C4-2B (cell line): ENCODE data around the gene AGBL4.

ENCODE experiments used
- H3K27ac ChIP-seq: fragments of 450-650 bp; 2 replicates; pipeline ENCODE4 v1.5.1; 2017
- ZFX ChIP-seq: fragments of 450-650 bp; IDR thresholded peaks from 2 replicates; pipeline ENCODE4 v1.6.1; 2017
- TF ChIP-seq, protein P1 (sequence below): fragments of 450-650 bp; conservative IDR thresholded peaks from 2 replicates; pipeline ENCODE4 v1.5.1; 2017; ENCODE audit warnings: mild to moderate bottlenecking

AGBL4 gene

DNA sequence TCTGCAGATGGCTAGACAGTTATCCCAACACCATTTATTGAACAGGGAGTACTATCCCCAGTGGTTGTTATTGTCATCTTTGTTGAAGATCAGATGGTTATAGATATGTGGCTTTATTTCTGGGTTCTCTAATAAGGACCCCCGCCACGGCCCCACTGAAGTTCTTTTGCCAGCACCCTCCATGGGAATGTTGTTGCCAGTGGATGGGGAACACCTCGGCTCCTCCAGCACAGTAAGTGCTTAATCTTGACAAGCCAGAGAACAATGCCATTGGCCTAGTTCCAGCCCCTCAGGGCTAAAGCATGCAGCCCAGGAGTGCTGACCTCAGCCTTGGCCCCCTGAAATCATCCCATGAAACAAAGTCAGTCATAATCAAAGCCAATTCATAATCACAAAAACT is 337.6 kb downstream of the AGBL4 start:
- H3K27ac ChIP-seq: no peak overlapping the region
- TF ChIP-seq, protein P1, sequence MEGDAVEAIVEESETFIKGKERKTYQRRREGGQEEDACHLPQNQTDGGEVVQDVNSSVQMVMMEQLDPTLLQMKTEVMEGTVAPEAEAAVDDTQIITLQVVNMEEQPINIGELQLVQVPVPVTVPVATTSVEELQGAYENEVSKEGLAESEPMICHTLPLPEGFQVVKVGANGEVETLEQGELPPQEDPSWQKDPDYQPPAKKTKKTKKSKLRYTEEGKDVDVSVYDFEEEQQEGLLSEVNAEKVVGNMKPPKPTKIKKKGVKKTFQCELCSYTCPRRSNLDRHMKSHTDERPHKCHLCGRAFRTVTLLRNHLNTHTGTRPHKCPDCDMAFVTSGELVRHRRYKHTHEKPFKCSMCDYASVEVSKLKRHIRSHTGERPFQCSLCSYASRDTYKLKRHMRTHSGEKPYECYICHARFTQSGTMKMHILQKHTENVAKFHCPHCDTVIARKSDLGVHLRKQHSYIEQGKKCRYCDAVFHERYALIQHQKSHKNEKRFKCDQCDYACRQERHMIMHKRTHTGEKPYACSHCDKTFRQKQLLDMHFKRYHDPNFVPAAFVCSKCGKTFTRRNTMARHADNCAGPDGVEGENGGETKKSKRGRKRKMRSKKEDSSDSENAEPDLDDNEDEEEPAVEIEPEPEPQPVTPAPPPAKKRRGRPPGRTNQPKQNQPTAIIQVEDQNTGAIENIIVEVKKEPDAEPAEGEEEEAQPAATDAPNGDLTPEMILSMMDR: no peak
- no peak for TF ChIP-seq ZFX

DNA sequence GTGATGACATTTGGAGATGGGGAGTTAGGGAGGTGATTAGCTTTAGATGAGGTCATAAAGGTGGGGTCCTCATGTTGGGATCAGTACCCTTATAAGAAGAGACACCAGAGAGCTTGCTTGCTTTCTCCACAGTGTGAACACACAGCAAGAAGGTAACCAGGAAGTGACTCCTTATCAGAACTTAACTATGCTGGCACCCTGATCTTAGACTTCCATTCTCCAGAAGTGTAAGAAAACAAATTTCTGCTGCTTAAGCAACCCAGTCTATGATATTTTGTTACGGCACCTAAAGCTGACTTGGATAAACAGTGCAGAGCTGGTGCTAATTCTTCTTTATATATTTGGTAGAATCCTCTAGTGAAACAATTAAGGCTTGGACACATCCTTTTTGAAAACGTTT is 346.0 kb downstream of the AGBL4 start:
- TF ChIP-seq ZFX: no peak
- TF ChIP-seq, protein P1: no peak
- H3K27ac ChIP-seq: no peak overlapping the region

DNA sequence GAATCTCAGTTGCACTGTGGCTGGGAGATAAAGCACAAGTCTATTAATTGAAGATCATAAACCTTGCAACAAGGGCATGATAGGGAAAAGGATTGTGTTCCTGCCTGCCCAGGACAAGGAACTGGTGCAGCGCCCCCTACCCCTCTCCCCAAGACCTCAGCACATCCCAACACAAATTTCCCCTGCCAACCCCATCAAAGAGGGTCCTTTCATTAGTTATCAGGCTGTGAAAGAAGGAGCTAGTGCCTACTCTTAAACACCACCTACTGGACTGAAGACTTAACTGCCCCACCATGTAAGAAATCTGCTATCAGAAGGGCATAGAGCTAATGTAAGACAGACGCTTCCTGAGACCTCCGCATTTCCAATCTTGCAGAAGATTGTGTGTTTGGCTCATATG is 372.6 kb downstream of the AGBL4 start:
- TF ChIP-seq, protein P1: peak; percentile 29
- TF ChIP-seq ZFX: no peak
- no peak overlapping the region for H3K27ac ChIP-seq

DNA sequence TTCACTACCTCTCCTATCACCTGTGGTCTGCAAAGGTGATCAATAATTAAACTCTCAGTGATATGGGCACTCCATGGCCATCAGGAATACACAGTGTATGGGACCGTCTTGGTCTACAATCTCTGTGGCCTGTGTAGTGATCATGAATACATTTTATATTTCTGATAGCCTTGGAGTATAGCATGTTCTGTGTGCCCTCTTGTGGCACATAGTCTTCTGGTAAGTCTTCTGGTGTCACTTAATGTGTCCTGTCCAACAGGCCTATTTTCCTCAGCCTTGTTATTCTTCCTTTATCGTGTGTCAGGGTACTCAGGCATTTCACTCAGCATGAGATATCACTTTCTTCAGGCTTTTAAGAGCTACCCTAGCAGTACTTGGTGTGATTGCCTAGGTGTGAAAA is 393.6 kb downstream of the AGBL4 start:
- TF ChIP-seq, protein P1: peak; percentile 44
- no peak for TF ChIP-seq ZFX
- no peak overlapping the region for H3K27ac ChIP-seq

DNA sequence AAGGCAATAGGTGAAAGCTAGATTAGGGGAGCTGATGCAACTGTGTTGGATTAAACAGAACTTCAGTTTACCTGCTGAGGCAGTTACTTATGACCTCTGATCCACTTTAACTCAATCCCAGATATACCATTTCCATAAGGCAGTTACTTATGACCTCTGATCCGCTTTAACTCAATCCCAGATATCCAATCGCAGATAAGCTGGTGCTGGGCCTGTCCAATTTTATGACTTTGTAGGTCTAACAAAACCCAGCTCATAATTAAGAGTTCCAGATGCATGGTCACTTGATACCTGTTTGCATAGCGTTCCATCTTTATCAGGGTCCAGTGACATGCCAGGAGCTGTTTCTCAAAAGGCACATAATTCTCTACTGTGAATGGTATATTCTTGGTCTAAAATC is 396.0 kb downstream of the AGBL4 start:
- TF ChIP-seq, protein P1: no peak
- no peak for TF ChIP-seq ZFX
- no peak overlapping the region for H3K27ac ChIP-seq

DNA sequence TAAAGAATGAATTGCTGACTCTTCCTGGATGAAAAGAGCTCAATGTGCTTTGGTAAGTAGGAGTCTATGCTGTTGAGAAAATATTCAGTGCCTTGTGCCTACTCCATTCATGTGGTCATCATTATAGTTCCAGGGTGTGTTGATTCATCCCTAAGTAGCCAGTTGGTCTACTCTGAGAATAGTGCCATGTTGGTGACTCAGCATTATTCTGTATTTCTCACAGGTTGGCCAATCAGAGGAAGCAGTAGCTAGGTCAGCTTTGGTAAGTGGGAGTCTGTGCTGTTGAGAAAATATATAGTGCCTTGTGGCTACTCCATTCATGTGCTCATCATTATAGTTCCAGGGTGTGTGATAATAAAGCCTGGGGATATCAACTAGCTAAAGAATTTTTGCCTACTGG is 397.3 kb downstream of the AGBL4 start:
- no peak overlapping the region for H3K27ac ChIP-seq
- TF ChIP-seq, protein P1: no peak
- no peak for TF ChIP-seq ZFX

DNA sequence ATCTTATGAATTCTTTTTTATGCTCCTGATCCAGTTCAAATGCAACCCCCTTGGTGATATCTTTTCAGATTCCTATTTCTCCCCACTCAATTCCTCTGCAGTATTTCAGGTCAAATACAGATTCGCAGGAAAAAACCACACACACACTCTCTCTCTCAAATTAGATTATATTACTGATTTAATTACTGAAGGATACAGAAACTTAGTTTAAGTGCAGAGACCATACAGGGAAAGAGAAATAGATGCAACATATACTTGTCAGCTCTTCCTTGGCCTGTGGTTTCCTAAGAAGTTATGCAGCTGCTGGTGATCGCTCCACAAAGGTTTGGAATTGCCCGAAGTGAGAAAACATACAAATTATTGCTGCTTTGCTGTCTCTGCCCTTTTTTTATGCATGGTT is 400.9 kb downstream of the AGBL4 start:
- no peak overlapping the region for H3K27ac ChIP-seq
- TF ChIP-seq, protein P1: no peak
- no peak for TF ChIP-seq ZFX
